ENCODE results near the gene PYCARD.
"Not testable (repeated sequence)": the region's sequence is repeated elsewhere in the genome, so short reads cannot be mapped to it uniquely, and the experiment has no call there.

PYCARD gene

DNA sequence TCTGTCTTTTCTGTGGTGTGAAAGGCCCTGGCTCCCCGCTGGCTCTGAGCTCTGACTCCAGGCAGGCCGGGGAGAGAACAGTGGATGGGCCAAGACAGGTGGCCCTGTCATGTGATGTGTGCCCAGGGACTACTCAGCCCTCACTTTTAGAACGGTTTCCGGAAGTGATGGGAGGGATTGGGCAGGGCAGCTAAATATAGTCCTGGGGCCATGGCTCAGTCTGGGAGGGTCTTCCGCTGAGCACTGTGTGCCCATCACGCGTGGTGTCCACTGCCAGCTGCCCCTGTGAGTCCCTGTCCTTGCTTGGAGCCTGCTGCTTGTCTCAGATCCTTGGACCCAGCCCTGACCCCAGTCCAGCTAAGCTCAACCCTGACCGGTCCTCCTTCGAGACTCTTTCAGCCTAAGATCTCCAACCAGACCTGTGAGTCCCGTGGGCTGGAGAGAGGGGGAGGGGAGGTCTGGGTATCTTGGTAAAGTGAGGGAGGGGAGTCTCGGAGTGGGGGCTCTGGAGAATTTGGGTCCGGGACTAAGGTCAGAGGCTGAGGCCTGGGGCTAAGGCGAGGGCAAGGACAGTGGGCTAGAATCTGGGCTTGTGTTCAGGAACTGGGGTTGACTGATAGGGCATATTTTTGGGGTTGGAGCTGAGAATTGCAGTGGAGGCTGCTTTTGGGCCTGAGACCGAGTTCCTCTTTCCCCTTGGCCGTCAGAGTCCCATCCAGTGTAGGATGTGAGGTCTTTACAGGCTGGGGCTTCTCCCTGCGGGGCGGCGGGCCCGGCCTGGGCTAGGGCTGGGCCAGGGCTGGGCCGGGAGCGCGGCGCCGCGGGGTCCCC lies 11.5 kb upstream of the PYCARD start, which contains the start of gene TRIM72:
Gene TRIM72 (plus strand): TSS at position 243 of the 831 bp plus-strand sequence. CDS start 620 bp downstream, outside the sequence.
- TF ChIP-seq, protein P1, sequence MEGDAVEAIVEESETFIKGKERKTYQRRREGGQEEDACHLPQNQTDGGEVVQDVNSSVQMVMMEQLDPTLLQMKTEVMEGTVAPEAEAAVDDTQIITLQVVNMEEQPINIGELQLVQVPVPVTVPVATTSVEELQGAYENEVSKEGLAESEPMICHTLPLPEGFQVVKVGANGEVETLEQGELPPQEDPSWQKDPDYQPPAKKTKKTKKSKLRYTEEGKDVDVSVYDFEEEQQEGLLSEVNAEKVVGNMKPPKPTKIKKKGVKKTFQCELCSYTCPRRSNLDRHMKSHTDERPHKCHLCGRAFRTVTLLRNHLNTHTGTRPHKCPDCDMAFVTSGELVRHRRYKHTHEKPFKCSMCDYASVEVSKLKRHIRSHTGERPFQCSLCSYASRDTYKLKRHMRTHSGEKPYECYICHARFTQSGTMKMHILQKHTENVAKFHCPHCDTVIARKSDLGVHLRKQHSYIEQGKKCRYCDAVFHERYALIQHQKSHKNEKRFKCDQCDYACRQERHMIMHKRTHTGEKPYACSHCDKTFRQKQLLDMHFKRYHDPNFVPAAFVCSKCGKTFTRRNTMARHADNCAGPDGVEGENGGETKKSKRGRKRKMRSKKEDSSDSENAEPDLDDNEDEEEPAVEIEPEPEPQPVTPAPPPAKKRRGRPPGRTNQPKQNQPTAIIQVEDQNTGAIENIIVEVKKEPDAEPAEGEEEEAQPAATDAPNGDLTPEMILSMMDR (IDR thresholded peaks at IDR 0.05; ENCODE audit: low read depth, low read length): no peak
- H3K4me3 ChIP-seq (ENCODE audit: low read depth, low read length): peak within 1 kb of the TSS; percentile 55

DNA sequence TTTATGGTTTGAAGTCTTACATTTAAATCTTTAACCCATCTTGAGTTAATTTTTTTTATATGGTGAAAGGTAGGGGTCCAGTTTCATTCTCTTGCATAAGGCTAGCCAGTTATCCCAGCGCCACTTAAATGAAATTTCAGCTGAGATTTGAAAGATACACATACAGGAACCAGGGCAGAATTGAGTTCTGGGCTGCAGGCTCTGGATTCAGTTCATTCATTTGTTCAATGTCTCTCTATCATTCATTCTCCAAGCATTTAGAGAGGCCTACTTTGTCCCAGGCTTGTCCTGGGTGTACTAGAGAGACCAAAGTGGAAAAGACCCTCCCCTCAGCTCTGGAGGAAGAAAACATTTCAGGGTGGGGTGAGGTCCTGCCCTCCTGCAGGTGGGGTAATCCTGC lies 10.8 kb upstream of the PYCARD start:
- TF ChIP-seq, protein P1 (IDR thresholded peaks at IDR 0.05; ENCODE audit: low read depth, low read length): no peak
- H3K4me3 ChIP-seq (ENCODE audit: low read depth, low read length): no peak overlapping the region

DNA sequence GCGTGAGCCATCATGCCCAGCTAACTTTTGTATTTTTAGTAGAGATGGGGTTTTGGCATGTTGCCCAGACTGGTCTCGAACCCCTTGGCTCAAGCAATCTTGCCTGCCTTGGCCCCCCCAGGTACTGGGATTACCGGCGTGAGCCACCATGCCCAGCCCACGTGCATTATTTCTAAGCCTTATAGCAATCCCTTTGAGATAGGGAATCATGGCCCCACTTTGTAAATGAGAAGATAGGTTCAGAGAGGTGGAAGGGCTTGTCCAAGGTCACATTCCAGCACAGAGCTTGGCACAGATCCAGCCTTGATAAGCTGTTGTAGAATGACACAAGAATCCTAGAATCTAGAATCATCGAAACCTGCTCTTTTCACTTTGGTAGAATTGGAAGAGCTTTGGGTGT lies 4.2 kb upstream of the PYCARD start:
- TF ChIP-seq, protein P1 (IDR thresholded peaks at IDR 0.05; ENCODE audit: low read depth, low read length): no peak
- no peak overlapping the region for H3K4me3 ChIP-seq (ENCODE audit: low read depth, low read length)

DNA sequence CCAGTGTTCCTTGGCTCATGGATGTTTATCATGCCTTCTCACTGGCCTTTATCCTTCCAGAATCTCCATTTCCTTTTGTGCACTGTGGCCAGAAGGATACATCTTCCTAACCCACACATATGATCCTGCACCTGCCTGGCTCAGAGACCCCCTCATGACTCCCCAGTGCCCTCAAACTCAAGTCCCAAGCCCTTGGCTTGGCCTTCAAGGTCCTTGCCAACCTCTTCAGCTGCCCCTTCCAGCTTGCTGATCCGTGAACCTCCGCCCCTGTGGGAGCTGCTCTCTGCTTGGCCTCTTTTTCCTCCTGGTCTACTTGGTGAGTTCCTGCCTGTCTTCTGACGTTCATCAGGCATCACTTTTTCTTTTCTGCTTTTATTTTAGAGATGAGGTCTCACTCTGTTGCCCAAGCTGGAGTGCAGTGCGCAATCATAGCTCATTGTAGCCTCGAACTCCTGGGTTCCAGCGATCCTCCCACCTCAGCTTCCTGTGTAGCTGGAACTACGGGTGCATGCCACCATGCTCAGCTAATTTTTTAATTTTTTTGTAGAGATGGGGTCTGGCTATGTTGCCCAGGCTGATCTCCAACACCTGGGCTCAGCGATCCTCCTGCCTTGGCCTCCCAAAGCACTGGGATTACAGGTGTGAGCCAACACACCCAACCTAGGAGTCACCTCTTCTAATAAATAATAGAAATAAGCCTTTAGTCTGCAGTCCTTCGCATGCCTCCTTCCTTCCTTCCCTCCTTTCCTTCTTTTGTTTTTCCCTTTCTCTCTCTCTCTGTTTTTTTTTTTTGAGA lies 2.5 kb upstream of the PYCARD start:
- H3K4me3 ChIP-seq (ENCODE audit: low read depth, low read length): no peak overlapping the region
- TF ChIP-seq, protein P1 (IDR thresholded peaks at IDR 0.05; ENCODE audit: low read depth, low read length): no peak

DNA sequence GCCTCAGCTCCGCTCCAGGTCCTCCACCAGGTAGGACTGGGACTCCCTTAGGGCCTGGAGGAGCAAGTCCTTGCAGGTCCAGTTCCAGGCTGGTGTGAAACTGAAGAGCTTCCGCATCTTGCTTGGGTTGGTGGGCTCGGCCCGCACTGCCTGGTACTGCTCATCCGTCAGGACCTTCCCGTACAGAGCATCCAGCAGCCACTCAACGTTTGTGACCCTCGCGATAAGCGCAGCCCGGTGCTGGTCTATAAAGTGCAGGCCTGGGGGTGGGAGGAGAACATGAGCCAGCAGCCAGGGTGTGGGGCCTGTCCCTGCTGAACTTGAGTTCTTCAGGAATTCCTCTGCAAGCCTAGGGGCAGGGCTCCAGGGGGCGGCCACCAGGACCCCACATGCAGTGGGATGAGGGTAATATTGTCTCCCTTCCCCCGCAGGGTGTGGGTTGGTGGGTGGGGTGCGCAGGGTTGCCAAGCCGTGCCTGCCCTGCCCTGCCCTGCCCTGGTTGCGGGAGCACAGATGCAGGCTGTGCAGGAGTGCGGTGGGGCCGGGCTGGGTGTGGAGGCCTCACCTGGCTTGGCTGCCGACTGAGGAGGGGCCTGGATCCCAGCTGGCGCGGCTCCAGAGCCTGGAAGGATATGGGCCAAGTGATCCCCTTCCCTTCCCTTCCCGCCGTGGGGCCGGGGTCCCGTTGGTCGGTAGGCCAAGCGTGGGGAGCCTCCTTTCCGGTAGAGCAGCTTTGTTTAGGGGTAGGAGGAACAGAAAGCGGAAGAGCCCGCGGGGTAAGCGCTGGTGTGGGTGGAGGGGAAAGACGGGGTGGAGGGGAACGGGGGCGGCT lies 762 bp downstream of the PYCARD start:
- H3K4me3 ChIP-seq (ENCODE audit: low read depth, low read length): peak overlapping the region; percentile 61
- TF ChIP-seq, protein P1 (IDR thresholded peaks at IDR 0.05; ENCODE audit: low read depth, low read length): no peak

DNA sequence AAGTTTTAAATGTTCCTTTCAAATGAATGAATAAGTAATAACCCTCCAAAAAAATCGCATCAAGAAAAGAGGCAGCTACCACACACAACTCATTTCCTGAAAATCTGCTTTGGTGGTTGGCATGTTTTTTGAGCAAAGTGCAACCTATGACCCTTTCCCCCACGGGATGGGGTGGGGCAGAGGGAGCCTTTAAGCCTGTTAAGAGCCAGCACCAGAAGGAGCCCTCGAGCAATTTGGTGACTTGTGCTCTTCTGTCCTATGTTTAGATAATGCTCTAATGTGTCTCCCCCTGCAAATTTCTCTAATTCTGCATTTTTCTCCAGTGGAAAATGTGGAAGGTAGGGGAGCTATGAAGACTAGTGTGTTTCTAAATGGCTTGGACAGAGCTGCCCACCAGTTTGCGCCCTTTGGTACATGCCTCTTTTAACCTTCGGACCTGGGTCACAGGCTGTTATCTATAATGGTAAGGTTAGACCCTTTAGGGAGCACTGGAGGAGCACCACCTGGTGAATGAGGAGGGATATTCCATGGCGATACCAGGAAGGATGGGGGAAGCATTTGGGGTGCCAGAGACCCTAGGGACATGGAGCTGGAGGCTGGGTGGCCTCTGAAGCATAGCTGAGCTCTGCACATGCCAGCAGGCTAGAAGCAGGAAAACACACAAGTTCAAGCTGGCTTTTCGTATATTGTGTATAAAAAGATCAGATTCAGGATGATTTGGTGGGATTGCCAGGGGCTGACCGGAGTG lies 1.6 kb downstream of the PYCARD start:
- TF ChIP-seq, protein P1 (IDR thresholded peaks at IDR 0.05; ENCODE audit: low read depth, low read length): no peak
- H3K4me3 ChIP-seq (ENCODE audit: low read depth, low read length): no peak overlapping the region

DNA sequence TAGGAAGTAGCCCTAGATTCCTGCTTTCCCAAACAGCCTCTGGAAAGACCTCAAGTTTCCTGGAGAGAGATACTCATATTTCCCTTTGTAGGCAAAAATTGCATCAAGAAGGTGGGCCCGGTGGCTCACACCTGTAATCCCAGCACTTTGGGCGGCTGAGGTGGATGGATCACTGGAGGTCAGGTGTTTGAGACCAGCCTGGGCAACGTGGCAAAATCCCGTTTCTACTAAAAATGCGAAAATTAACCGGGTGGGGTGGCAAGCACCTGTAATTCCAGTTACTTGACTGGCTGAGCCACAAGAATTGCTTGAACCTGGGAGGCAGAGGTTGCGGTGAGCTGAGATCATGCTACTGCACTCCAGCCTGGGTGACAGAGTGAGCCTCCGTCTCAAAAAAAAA lies 2.4 kb downstream of the PYCARD start:
- not testable (repeated sequence) for H3K4me3 ChIP-seq (ENCODE audit: low read depth, low read length)
